ENCODE data around the gene CNOT6. TPM values are rescaled to one million over a fixed set of nuclear protein-coding genes. Genes with fewer than 3 reads are reported as not detected.

CNOT6 gene
- total RNA-seq, 1 experiment from 2014 or later = 32.8 TPM

DNA sequence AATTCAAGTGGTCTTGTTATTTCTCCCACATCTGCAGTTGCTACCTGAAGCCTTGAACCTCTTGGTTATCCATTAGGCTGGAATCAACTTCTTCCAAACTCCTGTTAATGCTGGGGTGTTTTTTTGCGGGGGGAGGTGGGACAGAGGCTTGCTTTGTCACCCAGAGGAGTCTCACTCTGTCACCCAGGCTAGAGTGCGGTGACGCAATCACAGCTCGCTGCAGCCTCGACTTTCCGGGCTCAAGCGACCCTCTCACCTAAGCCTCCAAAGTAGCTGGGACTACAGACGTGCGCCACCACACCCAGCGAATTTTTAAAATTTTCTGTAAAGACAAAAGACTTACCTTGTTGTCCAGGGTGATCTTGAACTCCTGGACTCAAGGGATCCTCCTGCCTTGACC, 92.7 kb downstream of the CNOT6 start:
- H3K27me3 ChIP-seq (ENCODE audit: control insufficient read depth, insufficient read depth, low read length) = peaks cover 2% of the 10 kb centered on the region
- H3K36me3 ChIP-seq (ENCODE audit: control insufficient read depth, insufficient read depth, low read length) = no peaks in the 10 kb centered on the region
- TF ChIP-seq TCF7L2 (IDR thresholded peaks at IDR 0.05; ENCODE audit: low read depth, low read length) (no peak), REST (IDR thresholded peaks at IDR 0.05; ENCODE audit: insufficient read depth in 1 of 2, low read depth in 2 of 2, low read length in 1 of 2) (no peak), SIN3A (IDR thresholded peaks at IDR 0.05; ENCODE audit: borderline replicate concordance, insufficient read depth, low read depth, low read length) (no peak), POLR2AphosphoS5 (IDR thresholded peaks at IDR 0.05; ENCODE audit: low read depth, low read length) (no peak)
- TF ChIP-seq, protein P1, sequence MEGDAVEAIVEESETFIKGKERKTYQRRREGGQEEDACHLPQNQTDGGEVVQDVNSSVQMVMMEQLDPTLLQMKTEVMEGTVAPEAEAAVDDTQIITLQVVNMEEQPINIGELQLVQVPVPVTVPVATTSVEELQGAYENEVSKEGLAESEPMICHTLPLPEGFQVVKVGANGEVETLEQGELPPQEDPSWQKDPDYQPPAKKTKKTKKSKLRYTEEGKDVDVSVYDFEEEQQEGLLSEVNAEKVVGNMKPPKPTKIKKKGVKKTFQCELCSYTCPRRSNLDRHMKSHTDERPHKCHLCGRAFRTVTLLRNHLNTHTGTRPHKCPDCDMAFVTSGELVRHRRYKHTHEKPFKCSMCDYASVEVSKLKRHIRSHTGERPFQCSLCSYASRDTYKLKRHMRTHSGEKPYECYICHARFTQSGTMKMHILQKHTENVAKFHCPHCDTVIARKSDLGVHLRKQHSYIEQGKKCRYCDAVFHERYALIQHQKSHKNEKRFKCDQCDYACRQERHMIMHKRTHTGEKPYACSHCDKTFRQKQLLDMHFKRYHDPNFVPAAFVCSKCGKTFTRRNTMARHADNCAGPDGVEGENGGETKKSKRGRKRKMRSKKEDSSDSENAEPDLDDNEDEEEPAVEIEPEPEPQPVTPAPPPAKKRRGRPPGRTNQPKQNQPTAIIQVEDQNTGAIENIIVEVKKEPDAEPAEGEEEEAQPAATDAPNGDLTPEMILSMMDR (IDR thresholded peaks at IDR 0.05) = no peak
- intact Hi-C loops (cut with micrococcal nuclease; ENCODE audit: unreplicated experiment) = no loop called here
- DNase-seq (ENCODE audit: low read depth, low spot score) = no peak
- H3K27ac ChIP-seq (ENCODE audit: low read length) = no peak overlapping the region
- in situ Hi-C loops (cut with HindIII; ENCODE audit: low pct_unique_long_range_greater_than_20kb, low sequenced_read_pairs) = no loop called here
- ChIA-PET POLR2A (interaction anchor here (0.6 kb wide), 1 partner anchor 523 kb away, joined by 3 read pairs; no protein-coding TSS in a partner anchor), CTCF (no interaction called here)
- H3K4me1 ChIP-seq (ENCODE audit: control insufficient read depth, insufficient read depth, low read length) = no peaks in the 10 kb centered on the region
- no peak for ATAC-seq
- H3K4me3 ChIP-seq (ENCODE audit: low read depth in 2 of 2, low read length in 2 of 2) = no peak overlapping the region
- no TSS peak for BruUV-seq (replicated peaks)
- no peaks in the 10 kb centered on the region for H3K9me3 ChIP-seq (ENCODE audit: control insufficient read depth, insufficient read depth, low read depth, low read length)

DNA sequence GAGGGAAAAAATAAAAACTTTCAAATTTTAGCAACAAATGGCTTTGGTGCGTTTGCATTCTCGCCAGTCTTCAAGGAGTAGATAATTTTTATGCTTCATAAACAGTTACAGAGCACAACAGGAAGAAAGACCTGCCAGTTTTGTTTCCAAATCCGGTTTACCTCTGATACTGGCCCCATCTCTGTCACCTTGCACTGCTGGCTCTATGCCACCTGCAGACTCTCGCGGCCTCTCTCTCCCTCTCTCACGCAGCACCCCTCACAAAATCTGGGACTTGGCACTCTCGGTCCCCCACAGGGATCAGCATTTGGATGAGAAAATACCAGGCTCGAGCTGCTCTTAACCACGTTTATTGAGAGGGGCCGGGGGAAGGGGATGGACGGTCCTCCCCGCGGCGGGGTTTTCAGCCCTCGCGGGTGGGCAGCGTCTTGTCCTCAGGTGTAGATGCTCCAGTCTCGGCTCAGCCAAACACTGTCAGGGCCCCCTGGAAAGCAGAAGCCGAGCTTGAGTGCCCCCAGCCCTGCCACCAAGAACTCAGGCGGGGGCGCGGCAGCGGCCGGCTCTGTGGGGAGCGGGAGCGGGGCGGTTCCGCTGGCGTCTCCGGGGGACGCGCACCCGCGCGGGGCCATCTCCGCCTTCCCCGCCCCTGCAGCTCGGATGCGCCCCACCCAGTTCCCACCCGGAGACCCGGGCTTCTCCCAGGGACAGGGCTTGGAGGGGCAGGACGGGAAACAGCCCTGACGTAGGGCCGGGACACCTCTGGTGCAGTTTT, 95.8 kb downstream of the CNOT6 start:
- CTCF ChIA-PET = no interaction called here
- Histone ChIP-seq H3K9me3 (ENCODE audit: control insufficient read depth, insufficient read depth, low read depth, low read length) (no peaks in the 10 kb centered on the region), H3K27me3 (ENCODE audit: control insufficient read depth, insufficient read depth, low read length) (peaks cover 2% of the 10 kb centered on the region), H3K27ac (ENCODE audit: low read length) (no peak overlapping the region), H3K4me1 (ENCODE audit: control insufficient read depth, insufficient read depth, low read length) (no peaks in the 10 kb centered on the region), H3K4me3 (ENCODE audit: low read depth in 2 of 2, low read length in 2 of 2) (peak overlapping the region; percentile 9 to 25; a peak in 2 of 4 replicates), H3K36me3 (ENCODE audit: control insufficient read depth, insufficient read depth, low read length) (no peaks in the 10 kb centered on the region)
- TF ChIP-seq POLR2AphosphoS5 (IDR thresholded peaks at IDR 0.05; ENCODE audit: low read depth, low read length) (no peak), REST (IDR thresholded peaks at IDR 0.05; ENCODE audit: insufficient read depth in 1 of 2, low read depth in 2 of 2, low read length in 1 of 2) (no peak), SIN3A (IDR thresholded peaks at IDR 0.05; ENCODE audit: borderline replicate concordance, insufficient read depth, low read depth, low read length) (no peak), TCF7L2 (IDR thresholded peaks at IDR 0.05; ENCODE audit: low read depth, low read length) (no peak)
- TF ChIP-seq, protein P1 (IDR thresholded peaks at IDR 0.05) = no peak
- intact Hi-C loops (cut with micrococcal nuclease; ENCODE audit: unreplicated experiment) = no loop called here
- POLR2A ChIA-PET = no interaction called here
- in situ Hi-C loops (cut with HindIII; ENCODE audit: low pct_unique_long_range_greater_than_20kb, low sequenced_read_pairs) = no loop called here
- DNase-seq (ENCODE audit: low read depth, low spot score) = no peak
- BruUV-seq (replicated peaks) = no TSS peak
- no peak for ATAC-seq
